NCI-H2196 (cell line): ENCODE results near the gene XPNPEP1.
A peak's percentile ranks its signal among the peaks of the same experiment; 100 is the strongest.

Experiments
- DNase-seq: peaks from one replicate; lab custom pipeline; 2025; ENCODE audit not compliant: unreplicated experiment; lab: John Stamatoyannopoulos, UW

XPNPEP1 gene

DNA sequence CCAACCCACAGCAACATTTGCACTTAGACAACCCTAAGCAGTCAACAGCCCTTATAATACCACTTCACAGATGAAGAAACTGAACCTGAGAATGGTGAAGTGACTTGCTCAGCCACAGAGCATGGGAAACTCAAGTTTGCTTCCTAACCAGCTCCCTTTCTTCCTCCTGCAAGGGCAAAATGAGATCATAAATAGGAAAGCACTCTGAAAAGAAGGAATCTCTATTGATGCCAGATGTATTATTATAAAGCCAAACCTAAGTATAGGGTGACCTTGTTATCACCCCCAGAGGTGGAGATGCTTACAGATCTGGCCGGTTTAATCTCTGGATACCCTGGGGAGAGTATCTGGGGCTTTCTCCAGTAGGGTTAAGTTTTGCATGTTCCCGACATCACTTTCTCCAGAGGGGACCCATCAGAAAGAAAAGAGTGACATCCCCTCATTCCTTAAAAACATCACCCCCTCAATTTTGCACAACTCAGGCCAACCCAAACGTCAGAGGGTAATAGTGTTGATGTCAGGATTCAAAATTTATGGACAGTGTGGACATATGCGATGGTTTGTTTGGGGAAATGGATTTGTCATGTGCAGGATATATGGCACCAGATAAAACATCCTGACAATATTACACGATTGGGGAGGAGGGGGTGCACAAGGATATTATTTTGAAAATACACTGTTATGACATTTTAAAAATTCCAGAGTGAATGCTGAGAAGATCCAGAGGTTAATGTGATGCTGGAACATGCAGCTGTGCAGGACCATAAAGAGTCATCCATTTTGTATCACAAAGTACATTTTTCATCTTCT, 24.0 kb upstream of the XPNPEP1 start:
- DNase-seq = no peak

DNA sequence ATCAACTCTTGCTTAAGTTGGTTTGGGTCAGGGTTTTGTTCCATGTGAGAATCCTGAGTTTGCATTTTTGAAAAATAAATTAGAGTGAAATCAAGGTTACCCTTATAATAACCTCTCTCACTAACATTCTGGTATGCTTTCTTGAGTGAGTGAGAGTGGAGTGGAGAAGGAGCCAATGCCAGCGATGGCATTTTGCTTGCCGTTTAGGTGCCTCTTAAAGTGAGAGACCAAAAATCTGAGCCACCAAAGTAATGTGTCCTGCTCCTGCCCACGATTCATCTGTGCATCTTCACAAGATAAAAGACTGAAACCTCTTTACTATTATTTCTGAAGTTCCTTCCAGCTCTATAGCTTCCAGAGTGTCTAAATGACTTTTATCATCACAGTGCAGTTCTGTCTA, 23.4 kb upstream of the XPNPEP1 start:
- DNase-seq = no peak

DNA sequence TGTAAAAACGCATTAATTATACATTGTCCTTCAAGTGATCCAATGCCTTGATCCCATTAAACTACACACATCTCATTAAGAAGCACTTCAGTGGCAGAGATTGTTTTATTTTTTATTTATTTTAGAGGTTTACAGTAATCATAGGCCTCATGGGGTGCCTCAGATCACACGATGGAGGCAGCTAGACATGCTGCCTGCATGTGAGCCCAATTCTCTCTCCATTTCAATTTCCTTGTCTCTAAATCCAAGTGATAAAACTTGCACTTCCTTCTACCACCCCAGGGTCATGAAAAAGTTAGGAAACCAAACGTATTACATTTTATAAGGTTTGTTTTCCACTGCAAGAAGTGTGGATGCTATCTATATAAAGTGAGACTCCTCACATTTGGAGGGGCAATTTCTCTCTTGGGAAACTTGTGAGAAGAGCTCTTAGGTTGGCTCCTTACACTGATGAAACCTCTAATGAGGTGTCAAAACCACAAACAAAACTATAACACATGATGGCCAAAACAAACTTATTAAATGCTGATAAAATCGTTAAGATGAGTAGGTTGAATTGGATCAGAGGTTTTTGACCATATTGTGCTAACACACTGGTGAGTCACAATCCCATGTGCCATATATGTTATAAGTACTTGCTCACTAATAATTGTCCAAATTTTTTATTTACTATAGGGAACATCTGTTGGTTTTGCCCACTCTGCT, 22.3 kb upstream of the XPNPEP1 start:
- DNase-seq = no peak

DNA sequence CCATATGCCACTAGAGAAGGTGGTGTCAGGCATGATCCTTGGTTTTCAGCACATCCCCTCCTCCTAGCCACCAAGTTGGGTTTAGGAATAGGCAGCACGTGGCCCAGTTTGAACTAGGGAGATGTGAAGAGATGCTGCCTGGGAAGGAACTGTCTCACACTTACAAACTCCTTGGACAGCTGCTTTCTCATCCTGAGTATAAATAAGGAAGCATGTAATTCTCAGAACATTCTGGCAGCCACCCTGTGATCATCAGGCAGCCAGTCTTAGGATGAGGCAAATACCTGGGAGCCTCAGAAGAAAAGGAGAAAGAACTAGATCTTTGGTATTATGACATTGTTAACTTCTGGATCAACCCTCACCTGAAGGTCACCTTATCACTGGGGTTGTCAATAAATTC, 21.3 kb upstream of the XPNPEP1 start:
- no peak for DNase-seq

DNA sequence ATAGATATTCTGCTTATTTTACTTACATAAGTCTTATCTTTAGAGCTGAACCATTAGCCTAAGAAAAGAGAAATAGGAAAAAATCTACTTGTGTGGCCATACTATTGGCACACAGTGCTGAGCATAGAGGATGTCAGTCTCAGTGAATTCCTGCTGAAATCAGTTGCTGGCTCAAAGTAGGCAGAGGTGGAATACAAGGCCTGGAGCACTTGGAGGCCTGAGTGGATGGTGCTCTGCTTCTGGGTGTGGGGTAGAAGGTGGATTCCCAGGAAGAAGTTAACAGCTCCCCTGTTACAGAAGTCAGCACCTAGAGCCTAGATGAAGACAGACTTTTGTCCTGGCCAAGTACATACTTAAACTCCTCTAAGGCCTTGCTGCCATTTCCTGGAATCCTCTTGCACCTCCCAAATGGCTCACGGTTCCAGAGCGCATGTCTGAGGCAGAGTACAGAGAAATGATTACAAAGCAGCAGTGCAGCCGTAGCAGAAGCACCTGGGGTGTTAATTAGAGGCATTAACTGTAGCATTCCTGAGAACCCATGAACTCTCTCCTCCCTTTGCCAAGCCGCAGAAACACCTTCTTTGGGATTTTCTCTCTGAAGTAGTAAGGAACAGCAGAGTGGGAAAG, 18.0 kb upstream of the XPNPEP1 start:
- no peak for DNase-seq

DNA sequence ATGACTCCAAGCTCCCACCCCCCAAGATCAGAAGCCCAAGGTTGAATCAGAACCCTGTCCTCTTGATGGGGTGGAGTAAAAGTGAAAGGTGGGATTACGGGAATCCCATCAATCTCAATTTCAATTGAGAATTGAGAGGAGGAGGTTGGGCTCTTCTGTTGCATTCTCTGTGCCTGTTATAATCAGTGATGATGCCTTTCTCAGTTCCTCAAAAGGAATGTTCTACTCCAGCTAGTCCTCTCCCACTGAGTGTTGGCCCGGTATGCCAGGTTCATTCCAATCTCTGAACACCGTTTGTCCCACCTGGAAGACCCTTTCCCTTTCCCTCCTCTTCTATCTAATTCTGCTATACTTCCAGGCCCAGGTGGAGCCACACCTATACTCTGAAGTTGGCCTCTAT, 17.2 kb upstream of the XPNPEP1 start:
- no peak for DNase-seq

DNA sequence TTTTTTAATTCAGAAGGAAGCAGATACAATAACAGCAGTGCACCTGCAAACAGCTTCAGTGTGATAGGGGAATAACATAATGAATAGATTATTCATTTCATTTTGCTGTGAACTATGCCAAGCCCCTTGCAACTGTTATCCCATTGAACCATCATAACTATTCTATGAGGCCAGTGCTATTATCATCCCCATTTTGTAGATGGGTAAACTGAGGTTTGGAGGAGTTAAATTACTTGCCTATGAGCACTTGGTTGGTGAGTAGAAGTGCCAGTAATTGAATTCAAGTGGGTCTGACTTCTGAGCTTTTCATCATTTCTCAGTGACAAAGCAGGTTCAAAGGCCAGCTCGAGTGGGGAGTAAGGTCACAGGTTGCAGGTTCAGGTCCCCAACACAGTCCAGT, 16.8 kb upstream of the XPNPEP1 start:
- no peak for DNase-seq

DNA sequence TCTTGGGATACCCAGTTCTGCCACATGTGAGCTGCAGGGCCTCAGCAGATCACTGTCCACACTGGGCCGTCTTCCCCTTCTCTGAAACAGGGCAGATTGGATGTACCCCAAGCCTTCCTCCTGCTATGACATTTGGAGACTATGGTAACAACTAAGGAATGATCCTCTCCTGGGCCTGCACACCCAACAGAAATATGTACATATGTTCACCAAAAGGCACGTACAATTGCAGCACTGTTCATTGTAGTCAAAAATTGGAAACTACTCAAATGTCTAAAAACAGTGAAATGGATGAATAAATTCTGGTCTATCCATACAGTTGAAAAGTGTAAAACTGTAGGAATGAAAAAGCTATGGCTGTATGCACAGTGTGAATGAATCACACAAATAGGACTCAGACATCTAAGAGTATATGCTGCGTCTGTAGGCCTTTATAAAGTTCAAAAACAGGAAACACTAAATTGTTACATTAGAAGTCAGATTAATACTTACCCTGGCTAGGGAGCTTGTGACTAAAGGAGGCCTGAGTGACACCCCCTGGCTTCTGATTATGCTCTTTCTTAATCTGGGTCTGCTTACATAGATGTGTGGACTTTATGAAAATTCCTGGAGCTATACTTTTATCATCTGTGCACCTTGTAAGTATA, 16.1 kb upstream of the XPNPEP1 start:
- DNase-seq = no peak

DNA sequence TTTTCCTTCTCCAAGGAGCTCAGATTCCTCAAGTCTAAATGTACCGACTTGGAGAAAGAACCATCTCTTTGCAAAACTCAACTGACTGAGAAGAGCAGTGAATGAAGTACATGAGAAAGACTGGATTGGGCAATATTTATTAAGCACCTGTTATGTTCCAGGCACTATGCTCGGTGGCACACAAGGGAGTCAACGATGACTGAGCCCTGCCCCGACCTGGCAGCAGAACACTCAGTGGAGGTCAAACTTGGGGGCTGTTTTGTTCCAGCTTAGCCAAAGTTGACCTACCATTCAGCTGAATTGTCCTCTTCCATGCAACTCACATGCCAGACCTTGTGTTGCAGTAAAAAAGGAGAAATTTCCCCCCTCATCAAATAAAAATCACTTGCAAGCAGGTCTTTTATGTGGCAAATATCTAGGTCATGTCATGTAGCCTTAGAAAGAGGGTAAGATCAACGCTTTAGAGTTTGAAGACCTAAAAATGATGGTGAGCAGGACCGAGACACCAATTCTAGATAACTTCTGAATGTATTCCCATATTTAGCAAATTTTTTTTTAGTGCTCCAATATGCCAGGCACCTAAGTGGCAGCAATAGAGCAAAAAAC, 14.3 kb upstream of the XPNPEP1 start:
- no peak for DNase-seq

DNA sequence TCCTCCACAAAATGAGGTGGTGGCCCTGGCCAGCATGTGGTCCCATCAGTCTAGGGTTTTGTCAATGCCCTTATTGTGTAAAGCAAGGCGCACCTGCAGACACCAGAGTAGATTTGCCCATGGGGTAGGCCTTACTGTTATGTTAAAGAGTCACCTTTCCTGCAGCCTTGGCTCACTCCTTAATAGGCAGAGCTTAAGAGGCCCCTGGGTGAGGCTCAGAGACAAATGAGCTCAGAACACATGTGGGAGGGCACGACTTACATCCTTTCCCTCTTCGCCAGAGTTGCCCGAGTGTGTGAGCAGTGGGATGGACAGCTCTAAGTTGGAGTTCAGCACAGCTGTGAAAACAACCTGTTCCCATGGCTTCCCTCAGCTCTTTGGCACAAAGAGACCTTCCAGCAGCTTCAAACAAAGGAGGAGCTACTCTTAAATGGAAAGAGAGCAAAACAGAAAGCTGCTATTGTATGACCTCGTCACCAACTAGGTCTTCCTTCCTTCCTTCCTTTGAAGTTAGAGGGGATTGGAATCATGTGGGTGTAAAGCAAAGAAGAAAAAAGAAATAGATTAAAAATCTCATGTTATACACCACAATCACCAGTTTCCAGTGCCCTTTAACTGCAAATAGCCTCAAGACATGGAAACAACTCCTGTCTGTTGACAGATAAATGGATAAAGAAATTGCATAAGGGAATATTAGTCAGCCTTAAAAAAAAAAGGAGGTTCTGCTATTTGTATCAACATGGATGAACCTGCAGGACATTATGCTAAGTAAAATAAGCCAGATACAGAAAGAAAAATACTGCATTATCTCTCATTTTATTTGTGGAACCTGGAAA, 11.9 kb upstream of the XPNPEP1 start:
- peak; percentile 16 for DNase-seq

DNA sequence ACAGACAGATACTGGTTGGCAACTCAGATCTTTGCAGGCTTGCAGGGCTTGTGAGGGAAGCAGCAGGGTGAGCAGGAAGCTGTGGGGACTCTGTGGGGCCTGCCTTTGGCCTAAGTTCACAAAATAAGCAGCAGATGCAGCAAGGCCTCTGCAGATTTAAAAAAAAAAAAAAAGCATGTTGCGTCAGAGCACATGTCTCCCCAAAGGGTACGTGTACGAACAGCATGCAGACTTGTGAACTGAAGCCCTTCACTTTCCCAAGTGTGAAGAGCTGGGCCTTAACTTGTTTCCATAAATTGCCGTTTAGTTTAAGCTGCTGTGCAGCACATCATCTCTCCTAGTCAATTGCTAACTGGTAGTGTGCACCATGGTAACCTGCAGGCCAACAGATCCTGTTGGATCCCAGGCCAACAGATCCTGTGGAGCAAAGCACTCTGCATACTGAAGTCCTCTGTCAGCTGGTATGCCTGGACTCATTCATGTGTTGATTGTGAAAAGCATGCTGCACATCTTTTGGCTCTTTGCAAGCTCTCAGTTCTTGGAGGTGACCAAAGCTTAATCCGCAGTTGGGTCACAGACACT, 10.8 kb upstream of the XPNPEP1 start:
- no peak for DNase-seq

DNA sequence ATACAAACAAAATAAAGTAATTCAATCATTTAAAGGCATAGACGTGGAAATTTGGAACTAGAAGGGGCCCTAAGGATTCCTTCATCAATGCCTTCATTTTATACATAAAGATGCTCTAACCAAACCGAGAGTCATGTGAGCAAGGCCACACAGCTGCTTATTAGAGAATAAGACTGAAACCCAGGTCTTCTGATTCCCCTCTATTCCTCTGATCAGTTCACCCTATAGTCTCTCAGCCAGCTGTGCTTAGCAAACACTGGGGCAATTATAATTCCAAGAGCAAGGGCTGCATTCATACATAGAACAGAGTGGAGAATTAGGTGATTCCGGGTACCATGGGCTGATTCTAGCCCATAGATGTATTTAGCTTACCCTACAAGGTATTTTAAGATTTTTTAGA, 9.7 kb upstream of the XPNPEP1 start:
- DNase-seq = no peak

DNA sequence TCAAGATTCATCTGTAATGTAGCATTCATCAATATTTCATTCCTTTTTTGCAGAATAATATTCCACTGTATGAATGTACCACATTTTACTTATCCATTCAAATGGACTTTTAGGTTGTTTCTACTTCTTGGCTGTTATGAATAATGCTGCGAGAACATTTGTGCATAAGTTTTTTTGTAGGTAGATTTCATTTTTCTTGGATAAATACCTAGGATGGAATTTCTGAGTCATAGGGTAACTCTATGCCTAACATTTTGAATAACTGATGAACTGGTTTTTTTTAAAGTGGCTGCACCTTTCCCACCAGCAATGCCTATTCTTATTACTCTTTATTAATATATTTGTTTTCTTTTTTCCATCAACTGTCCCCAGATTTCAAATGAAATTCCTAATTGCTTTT, 9.1 kb upstream of the XPNPEP1 start:
- no peak for DNase-seq

DNA sequence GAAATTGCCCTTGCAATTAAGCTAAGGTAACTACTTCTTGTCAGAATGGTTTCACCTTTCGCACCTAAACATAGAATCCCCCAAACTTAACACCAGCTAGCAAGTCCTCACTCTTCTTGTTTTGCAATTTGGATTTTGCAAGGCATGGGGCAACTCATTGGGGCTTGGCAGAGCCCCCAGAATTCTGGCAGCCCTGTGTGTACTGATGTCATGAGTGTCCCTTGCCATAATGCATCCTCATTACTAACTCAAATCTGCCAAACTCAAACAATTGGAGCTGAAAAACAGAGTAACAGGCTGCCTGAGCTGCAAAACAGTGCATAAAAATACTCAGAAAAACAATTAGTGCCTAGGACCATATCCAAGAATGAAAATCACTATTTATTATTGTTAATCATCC, 7.9 kb upstream of the XPNPEP1 start:
- DNase-seq = no peak

DNA sequence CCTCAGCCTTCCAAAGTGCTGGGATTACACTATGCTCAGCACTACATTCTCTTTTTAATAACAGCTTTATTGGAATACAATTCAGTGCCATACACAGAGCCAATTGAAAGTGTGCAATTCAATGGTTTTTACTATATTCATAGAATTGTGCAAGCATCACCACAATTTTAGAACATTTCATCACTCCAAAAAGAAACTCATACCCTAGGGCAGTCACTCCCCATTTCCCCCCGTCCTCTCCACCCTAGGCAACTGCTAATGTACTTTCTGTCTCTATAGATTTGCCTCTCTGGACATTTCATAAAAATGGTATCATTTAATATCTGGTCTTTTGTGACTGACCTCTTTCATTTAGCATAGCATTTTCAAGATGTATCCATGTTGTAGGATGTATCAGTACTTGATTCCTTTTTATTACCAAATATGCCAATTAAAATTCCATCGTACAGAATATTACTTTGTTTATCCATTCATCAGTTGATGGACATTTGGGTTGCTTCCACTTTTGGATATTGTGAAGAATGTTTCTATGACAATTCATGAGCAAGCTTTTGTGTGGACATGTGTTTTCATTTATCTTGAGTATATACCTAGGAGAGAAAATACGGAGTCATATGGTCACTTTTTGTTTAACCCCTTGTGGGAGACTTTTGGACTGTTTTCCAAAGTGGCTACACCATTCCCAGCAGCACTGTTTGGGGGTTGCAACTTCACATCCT, 6.3 kb upstream of the XPNPEP1 start:
- DNase-seq = no peak

DNA sequence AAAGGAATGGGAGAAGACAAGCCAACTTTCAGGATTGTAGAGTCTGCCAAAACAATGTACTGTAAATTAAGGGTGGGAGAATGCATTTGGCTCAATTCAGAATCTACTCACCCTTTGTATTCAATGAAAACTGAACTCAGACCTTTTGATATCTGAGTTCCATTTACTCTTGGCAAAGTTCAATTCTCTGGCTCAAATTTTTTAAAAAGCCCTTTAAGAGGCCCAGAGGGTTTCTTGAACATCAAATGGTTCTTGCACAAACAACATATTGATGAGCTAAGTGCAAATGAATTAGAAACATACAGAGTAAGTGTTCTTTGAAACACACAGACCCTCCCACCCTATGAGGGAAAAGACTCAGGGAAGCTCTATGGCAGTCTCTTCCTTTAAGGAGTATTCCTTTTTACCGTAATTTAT, 5.2 kb upstream of the XPNPEP1 start:
- no peak for DNase-seq

DNA sequence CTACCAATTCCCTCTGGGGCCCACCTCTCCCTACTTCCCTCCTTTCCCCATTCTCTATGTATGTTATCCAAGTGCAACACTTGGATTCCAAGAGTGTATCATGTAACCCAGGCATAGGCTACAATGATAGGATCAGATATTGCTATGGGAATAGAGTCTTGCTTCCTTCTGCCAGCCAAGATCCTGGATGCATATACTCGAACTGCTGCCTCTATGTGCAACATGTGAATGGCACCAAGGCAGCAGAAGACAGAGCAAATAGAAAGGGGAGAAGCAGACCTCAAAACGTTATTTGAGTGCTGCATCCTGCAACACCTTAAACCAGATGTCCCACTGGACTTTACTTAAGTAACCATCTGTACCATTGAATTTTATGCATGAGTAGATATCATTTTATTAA, 3.5 kb upstream of the XPNPEP1 start:
- DNase-seq = no peak

DNA sequence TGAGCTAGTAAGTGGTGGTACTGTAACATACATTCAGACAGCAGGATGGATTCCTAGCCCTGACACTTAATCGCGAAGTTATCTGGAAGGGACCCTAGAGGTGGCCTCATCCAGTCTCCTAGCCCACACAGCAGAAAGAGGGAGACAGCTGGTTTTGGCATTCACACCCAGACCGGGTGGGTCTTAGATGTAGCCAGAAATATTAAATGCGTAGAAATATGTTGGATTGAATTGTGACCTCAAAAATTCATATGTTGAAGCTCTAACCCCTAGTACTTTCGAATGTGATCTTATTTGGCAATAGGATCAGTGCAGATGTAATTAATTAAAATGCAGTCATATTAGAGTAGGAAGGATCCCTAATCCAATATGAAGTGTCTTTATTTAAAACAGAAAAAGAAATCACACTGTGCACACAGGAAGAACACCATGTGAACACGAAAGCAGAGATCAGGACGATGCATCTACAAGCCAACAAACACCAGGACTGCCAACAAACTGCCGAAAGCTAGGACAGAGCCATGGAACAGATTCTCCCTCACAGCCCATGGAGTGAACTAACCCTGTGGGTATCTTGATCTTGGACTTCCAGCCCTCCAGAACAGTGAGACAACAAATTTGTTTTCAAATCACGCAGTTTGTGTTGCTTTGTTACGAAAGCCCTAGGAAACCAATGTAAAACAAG, 2.9 kb upstream of the XPNPEP1 start:
- no peak for DNase-seq
